Measurements from ENCODE around the gene EFHD2.

EFHD2 gene

GRCh38 chr1:15476927-15477326 is 67.2 kb downstream of the EFHD2 start:
- Histone ChIP-seq H3K4me1 (ENCODE audit: insufficient read depth, low read length) (no peaks in the 10 kb centered on the region), H3K4me3 (ENCODE audit: low read depth in 1 of 2, low read length in 2 of 2) (no peak overlapping the region), H3K27me3 (ENCODE audit: control insufficient read depth in 1 of 2, insufficient read depth in 2 of 2, low read length in 2 of 2) (no peaks in the 10 kb centered on the region), H3K36me3 (ENCODE audit: insufficient read depth, low read length) (no peaks in the 10 kb centered on the region), H3K27ac (ENCODE audit: low read depth, low read length) (no peak overlapping the region), H3K9ac (ENCODE audit: low read length) (no peak overlapping the region), H3K9me3 (ENCODE audit: low read length) (no peaks in the 10 kb centered on the region)

GRCh38 chr1:15477646-15478212 is 68.0 kb downstream of the EFHD2 start:
- Histone ChIP-seq H3K4me1 (ENCODE audit: insufficient read depth, low read length) (no peaks in the 10 kb centered on the region), H3K4me3 (ENCODE audit: low read depth in 1 of 2, low read length in 2 of 2) (no peak overlapping the region), H3K9me3 (ENCODE audit: low read length) (no peaks in the 10 kb centered on the region), H3K27ac (ENCODE audit: low read depth, low read length) (no peak overlapping the region), H3K27me3 (ENCODE audit: control insufficient read depth in 1 of 2, insufficient read depth in 2 of 2, low read length in 2 of 2) (no peaks in the 10 kb centered on the region), H3K36me3 (ENCODE audit: insufficient read depth, low read length) (no peaks in the 10 kb centered on the region), H3K9ac (ENCODE audit: low read length) (no peak overlapping the region)

Data from muscle layer of colon (tissue), 2 donors.